Retinal pigment epithelial cell (primary cell): Measurements from ENCODE around the gene FUT7.
A peak's percentile ranks its signal among the peaks of the same experiment; 100 is the strongest.

ENCODE experiments used
- DNase-seq: peaks from one replicate; pipeline ENCODE4 v3.0.0-alpha.2; 2010; ENCODE audit warnings: low read depth
- H3K4me3 ChIP-seq: 2 replicates; pipeline ENCODE4 v1.5.1; 2011; ENCODE audit warnings: mild to moderate bottlenecking, low read length, control low read depth, moderate library complexity
- TF ChIP-seq, protein P1 (sequence below): conservative IDR thresholded peaks from 2 replicates; pipeline ENCODE4 v1.5.1; 2011; ENCODE audit warnings: low read depth, low read length, control low read depth, inconsistent platforms

Gene FUT7

GRCh38 chr9:137052998-137053943 is 21.4 kb upstream of the FUT7 start:
- H3K4me3 ChIP-seq = no peak overlapping the region
- TF ChIP-seq, protein P1, sequence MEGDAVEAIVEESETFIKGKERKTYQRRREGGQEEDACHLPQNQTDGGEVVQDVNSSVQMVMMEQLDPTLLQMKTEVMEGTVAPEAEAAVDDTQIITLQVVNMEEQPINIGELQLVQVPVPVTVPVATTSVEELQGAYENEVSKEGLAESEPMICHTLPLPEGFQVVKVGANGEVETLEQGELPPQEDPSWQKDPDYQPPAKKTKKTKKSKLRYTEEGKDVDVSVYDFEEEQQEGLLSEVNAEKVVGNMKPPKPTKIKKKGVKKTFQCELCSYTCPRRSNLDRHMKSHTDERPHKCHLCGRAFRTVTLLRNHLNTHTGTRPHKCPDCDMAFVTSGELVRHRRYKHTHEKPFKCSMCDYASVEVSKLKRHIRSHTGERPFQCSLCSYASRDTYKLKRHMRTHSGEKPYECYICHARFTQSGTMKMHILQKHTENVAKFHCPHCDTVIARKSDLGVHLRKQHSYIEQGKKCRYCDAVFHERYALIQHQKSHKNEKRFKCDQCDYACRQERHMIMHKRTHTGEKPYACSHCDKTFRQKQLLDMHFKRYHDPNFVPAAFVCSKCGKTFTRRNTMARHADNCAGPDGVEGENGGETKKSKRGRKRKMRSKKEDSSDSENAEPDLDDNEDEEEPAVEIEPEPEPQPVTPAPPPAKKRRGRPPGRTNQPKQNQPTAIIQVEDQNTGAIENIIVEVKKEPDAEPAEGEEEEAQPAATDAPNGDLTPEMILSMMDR = no peak
- no peak for DNase-seq

- TF ChIP-seq, protein P1 = no peak
- no peak overlapping the region for H3K4me3 ChIP-seq
- DNase-seq = no peak
These were observed 20.4 kb upstream of the FUT7 start for GRCh38 chr9:137052293-137052692.

GRCh38 chr9:137051145-137051724 is 19.3 kb upstream of the FUT7 start:
- TF ChIP-seq, protein P1 = no peak
- H3K4me3 ChIP-seq = no peak overlapping the region

DNA sequence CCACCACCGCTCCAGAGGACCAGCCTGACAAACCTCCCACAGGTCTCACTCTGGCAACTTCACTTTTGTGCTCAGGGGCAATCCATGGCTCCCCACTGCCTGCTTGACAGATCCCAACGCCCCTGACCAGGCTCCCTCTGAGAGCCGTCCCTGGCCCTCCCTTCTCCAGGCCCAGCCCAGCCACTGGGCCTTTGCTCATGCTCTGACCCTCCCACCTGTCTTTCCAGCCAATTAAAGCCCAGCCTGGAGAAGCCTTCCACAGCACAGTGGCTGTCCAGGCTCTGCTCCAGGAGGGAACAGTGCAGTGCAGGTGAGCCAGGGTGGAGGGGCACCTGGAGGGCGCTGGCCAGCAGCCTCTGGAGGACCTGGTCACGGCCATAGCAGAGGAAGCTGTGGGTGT is 18.7 kb upstream of the FUT7 start:
- H3K4me3 ChIP-seq = no peak overlapping the region
- no peak for DNase-seq
- TF ChIP-seq, protein P1 = no peak

More at GRCh38 chr9:137051145-137051724, 19.3 kb upstream of the FUT7 start:
- DNase-seq = no peak

DNA sequence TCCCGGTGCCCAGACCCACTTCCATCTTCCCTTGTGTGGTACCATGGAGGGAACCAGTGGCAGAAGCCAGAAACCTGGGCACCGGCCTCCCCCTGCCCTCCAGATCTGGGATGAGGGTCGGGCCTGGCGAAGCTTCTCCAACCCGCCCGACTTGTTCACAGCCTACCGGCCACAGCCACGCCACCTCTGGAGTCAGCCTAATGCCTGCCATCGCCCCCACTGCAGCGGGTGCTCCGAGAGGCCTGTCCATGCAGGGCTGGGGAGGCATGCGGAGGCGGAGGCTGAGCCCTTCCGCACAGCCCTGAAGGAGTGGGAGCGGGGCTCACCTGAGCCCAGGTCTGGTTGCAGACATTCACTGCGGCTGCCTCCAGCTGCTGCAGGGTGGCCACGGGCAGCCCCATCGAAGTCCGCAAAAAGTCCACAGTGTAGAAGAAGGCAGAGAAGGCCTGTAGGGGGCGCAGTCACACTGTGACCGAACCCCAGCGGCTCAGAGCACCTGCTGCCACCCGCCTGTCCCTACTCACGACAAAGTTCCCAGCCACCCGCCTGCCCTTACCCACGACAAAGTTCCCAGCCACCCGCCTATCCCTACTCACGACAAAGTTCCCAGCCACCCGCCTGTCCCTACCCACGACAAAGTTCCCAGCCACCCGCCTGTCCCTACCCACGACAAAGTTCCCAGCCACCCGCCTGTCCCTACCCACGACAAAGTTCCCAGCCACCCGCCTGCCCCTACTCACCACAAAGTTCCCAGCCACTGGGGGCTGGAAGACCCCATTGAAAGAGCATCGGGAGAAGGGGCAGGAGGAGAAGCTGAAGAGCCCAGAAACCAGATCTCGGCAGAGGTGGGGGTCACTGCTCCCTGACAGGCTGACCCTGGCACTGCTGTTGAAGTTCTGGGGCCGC is 17.9 kb upstream of the FUT7 start:
- DNase-seq = no peak
- H3K4me3 ChIP-seq = no peak overlapping the region
- TF ChIP-seq, protein P1 = peak; percentile 66

- H3K4me3 ChIP-seq = no peak overlapping the region
- DNase-seq = no peak
- TF ChIP-seq, protein P1 = no peak
These were observed 17.0 kb upstream of the FUT7 start for GRCh38 chr9:137048655-137049543.
